NK-92 (cell line): ENCODE measurements around the gene TWF2.
A peak's percentile ranks its signal among the peaks of the same experiment; 100 is the strongest.

Experiments used
- DNase-seq: peaks from one replicate; lab custom pipeline; 2025; ENCODE audit not compliant: unreplicated experiment; lab: John Stamatoyannopoulos, UW

The TWF2 gene

GRCh38 chr3:52259035-52259434 lies 20.1 kb upstream of the TWF2 start:
- no peak for DNase-seq

- no peak for DNase-seq
Observed at GRCh38 chr3:52257911-52258310, 19.0 kb upstream of the TWF2 start.

- DNase-seq, result no peak
Observed at GRCh38 chr3:52256622-52257021, 17.7 kb upstream of the TWF2 start.

GRCh38 chr3:52256159-52256558 lies 17.2 kb upstream of the TWF2 start:
- DNase-seq, result no peak

GRCh38 chr3:52254608-52255007 lies 15.7 kb upstream of the TWF2 start:
- no peak for DNase-seq

DNA sequence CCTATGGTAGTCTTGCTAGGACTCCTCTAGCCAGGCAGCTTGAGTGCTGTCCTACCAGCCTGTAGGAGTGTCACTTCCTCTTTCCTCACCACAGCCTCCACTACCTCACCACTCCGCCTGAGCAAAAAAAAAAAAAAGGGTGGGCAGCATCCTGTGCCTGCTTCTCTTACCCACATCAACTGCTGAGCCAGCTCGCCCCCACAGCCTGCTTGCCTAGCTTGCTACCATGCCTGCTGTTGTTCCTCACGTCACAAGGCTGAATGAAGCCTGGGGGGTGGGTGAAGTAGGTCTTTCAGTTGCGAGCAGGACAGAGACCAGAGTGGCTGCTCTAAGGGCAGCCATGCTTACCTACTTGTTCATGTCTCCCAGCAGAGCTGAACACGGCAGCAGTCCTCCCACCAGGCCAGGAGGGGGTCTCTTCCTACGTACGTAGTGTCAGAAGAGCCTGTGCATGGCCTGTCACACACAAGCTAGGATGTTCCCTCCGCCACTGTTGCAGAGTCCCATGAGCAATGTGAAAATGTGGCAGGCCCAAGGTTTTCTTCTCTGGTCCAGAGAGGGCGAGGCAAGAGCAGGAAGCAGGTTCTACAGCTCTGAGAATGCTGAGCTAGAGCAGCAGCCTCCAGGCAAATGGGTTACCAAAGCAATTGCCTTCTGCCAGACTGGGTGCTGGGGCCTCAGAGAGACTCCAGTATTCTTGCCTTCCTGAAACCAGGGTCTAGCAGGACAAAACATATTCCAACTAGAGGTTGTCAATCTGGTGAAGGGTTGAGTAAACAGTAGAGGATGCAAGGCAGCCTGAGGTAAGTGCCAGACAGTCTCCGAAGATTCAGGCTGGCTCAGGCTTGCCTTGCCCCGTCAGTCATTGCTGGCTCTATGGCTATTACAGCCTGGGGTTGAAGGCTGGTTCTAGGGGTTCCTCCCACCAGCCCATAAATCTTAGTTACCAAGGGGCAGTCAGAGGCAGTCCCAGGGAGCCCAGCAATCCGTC lies 14.7 kb upstream of the TWF2 start:
- DNase-seq, result peak; percentile 53

DNA sequence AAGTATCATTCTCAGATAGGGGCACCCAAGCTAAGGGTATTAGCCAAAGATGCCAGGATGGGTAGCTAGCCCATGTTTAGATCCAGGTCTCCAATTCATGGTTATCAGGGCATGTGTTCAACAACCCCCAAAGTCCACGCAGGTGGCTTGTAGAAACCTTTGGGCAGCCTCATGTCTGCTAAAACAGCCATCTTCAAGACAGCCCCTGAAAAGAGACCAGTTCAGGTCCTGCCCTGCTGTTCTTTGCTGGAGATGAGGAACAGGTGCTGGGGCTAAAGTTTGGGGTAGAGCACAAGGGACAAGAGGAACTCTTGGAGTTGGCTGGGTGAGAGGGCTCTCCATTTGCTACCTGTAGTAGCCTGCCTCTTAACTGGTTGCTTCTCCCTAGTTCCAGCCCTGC lies 11.2 kb upstream of the TWF2 start:
- DNase-seq, result no peak

DNA sequence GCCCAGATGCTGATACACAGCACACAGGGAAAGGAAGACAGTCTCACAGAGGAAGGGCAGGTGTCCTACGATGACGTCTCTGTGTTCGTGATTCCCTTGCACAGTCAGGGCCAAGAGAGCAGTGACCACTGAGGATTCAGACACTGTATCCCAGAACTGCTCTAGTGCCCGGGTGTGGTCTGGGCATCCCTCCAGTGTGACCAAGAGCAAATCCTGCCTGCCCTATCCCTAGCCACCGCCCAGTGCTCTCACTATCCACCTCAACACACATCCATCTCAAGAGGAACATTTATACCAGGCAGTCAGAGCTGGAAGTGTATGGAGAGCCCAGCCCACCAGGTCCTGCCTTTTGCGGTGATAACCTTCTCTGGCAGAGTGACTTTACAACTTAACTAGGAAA lies 10.7 kb upstream of the TWF2 start:
- DNase-seq, result no peak

- no peak for DNase-seq
Observed at GRCh38 chr3:52248816-52249547, 10.0 kb upstream of the TWF2 start.

DNA sequence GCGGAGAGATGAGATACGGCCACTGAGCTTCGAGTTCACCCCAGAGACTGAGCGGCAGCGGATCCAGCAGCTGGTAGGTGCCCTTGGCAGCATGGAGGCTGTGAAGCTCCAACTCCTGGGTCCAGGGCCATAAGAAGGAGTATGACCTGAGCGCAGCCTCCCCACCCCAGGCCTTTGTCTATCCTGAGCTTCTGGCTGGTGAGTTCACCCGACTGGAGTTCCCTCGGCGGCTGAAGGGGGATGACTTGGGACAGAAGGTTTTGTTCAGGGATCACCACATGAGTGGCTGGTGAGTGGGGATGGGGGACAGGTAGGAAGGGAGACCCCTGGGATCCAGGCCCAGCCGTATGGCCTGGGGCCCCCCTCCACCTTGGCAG lies 9.2 kb upstream of the TWF2 start:
- no peak for DNase-seq

GRCh38 chr3:52247409-52248164 lies 8.6 kb upstream of the TWF2 start:
- no peak for DNase-seq

DNA sequence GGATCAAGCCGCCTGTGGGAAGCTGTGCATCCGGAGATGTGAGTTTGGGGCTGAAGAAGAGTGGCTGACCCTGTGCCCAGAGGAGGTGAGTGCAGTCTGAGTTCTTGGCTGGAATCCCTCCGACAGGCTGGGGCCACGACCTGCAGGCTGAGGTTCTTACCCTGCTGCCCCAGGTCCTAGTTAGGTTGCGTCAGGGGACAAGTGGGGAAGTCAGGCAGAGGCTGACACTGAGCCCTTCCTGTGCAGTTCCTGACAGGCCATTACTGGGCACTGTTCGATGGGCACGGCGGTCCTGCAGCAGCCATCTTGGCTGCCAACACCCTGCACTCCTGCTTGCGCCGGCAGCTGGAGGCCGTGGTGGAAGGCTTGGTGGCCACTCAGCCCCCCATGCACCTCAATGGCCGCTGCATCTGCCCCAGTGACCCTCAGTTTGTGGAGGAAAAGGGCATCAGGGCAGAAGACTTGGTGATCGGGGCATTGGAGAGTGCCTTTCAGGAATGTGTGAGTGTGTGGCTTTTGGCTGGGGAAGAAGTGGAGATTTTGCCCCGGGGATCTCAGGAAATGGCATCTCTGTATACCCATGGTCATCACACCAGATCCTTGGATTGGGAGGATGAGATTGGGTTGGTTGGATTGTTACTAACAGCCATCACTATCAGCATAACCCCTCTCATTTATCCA lies 7.9 kb upstream of the TWF2 start:
- no peak for DNase-seq

DNA sequence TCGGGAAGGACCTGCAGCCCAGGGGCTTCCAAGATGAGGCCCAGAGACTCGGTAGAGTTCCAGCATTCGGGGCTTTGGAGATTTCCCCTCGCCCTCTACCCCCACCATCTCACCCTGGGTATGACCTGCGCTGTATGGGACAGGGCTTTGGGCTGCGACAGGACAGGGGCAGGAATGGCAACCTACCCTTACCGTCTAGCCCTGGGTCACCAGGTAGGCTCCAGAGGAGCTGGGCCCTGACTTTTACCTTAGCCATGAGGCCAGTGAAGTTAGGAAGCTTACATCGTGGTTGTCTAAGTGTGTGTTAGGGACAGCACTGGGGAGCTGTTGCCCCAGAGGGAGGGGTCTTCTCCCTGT lies 7.3 kb upstream of the TWF2 start:
- DNase-seq, result no peak

- no peak for DNase-seq
Observed at GRCh38 chr3:52245322-52246263, 6.6 kb upstream of the TWF2 start, which contains the start of gene PPM1M. Gene PPM1M (plus strand): TSS chr3:52245759. CDS start chr3:52245825, 66 bp downstream.

DNA sequence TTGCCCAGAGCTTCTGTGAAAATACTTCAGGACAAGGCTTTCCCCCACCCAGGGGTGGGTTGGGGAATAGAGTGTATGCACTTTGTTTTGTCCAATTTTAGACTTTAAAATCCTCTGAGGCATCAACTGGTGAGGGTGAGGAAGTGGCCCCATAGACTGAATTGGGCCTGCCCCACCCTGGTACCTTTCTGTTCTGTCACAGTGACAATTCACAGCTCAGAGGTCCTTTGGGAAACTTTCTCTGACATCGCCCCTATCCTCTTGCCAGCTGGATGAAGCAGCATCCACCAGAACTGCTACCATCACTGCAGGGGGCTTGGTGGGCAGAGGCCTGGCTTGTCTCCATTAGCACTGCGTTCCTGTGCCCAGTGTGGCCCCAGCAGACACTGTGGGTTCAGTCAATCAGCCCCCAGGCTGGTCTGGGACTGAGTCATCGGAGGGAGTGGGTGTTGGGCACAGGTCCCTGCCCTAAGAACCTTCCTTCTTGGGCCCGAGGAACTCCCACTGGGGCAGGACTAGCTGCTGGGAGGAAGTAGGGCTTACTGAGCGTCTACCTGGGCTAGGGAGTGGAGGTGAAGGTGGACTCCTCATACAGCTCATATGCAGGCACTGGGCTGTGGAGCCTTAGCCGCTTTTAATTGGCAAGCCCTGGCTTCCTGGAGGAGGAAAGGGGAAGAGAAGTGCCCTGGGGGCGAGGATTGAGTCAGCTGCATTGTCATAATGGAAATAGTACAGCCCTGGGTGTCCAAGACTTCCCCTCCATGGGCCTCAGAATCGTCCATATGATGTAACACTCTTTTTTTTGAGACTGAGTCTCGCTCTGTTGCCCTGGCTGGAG lies 5.1 kb upstream of the TWF2 start:
- DNase-seq, result no peak

DNA sequence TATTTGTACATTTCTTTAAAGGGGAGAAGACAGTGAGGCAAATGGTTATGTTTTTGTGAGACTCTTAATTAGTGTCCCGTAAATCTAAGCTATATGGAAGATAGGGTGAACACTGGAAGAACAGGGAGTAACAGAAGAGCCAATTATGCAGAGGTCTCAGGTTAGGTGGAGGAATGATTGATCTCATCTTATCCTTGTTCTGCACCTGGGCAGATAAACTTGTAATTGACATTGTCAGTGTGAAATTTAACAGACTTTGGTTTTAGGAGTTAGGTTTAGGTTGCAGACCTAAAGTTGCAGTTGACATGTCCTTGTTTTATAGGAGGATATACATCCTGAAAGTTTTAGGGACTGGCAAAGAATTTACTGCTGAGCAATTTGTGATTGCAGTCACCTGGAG lies 3.1 kb upstream of the TWF2 start:
- no peak for DNase-seq

- no peak for DNase-seq
Observed at GRCh38 chr3:52240886-52241370, 2.0 kb upstream of the TWF2 start.

DNA sequence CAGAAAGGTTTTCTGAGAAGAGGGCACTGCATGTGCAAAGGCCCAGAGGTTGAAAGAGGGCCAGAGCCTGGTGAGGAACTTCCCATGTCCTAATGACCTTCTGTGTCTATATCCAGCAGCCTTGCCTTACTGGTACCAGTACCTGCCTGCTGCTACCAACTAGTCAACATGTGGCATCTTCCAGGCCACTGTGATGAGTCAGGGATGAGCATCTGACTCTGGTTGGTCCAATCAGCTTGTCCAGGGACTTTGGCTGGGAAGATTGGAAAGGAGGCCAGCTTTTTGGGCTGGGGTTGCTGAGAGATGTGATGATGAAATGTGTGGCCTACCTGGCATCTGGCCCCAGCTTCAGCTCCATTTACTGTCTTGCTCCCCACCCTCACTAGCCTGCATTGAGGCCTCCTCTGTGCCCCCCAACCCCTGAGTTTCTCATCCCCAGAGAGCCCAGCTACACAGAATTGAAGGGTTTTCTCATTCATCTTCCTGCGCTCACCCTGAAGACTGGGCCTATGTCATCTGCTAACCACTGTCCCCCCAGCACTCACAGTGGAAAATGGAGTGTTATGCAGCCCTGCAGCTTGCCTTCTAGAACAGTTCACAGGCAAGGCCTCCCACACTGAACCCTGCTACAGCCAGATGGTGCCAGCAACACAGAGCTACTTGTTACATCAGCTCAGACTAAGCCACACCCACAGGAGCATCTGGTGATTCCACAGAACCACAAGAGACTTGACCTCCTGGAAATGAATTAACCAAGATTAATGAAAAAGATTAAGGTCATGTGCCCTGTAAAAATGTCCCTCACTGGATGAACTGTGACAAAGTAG lies 1.3 kb upstream of the TWF2 start:
- no peak for DNase-seq
